ENCODE results near the gene GBX2. TPM values are rescaled to one million over a fixed set of nuclear protein-coding genes. Genes with fewer than 3 reads are reported as not detected.

GBX2 gene
- total RNA-seq, 4 donors from 2014 or later: not detected

- TF ChIP-seq CTCF (IDR thresholded peaks at IDR 0.05; ENCODE audit: low read depth): no peak
These were observed 3.6 kb upstream of the GBX2 start for GRCh38 chr2:236171680-236172254.

- no peak for TF ChIP-seq CTCF (IDR thresholded peaks at IDR 0.05; ENCODE audit: low read depth)
These were observed 3.0 kb upstream of the GBX2 start for GRCh38 chr2:236171181-236171679.

DNA sequence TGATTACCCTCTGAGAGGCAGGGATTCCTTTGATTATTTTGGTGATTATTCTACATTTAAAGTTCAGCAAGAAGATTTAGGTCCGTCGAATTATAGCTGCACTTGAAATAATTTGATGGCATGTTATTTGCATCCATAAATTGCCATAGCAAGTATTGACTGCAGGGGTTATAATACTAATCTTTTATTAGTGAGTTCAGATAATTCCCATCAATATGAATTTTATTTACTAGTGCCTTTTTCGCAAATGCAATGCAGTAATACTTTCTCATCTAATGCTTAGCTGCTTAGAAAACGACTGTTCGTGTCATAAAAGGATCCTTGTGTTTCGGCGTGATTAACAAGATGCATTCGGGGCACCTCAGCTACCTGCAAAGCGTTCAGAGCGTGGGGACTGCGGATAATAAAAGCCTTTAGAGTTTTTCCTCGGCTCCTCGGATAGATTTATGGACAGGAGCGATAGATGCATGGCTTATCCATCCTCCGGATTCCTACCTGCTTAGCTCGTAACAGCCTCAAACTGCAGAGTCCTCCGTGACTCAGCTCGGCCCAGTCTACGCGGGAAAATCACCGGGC, 2.5 kb upstream of the GBX2 start:
- no peak for TF ChIP-seq CTCF (IDR thresholded peaks at IDR 0.05; ENCODE audit: low read depth)

DNA sequence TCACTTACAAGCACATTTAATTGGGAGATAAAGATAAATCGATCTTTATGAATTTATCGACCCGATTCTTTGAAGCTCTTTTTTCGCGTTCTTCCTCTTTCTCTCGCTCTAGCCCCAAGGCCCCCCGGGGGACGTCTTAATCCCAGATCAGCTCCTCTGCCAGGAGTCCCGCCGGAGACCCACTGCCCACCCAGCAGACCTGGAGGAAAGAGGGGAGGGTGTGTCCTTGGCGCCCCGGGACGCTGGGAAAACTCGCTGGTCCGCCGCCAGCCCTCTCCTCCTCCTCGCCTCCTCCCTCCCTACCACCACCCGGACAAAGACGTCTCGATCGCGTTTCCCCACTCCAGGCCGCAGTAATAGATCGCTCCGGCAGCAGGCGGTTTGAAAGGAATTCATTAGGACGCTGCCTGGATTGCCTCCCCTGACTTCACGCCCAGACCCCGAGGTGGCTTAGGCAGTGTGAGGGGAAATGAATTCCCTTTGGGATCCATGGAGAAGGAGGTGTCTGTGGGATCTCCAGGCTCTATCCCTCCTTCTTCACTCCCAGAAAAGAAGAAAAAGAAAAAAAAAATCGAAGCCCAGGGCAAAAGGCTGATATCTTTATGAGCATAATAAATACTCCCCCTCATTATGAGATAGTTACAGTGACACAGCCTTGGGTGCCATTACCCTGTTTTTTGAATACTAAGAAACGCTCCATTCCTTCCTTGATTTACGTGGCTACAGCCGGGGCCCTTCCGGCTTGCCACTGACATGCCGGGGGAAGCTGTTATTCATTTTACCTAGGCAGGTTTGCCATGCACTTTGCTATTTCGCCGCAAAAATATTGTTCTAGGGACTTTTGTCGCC, 1.8 kb upstream of the GBX2 start:
- TF ChIP-seq CTCF (IDR thresholded peaks at IDR 0.05; ENCODE audit: low read depth): no peak

DNA sequence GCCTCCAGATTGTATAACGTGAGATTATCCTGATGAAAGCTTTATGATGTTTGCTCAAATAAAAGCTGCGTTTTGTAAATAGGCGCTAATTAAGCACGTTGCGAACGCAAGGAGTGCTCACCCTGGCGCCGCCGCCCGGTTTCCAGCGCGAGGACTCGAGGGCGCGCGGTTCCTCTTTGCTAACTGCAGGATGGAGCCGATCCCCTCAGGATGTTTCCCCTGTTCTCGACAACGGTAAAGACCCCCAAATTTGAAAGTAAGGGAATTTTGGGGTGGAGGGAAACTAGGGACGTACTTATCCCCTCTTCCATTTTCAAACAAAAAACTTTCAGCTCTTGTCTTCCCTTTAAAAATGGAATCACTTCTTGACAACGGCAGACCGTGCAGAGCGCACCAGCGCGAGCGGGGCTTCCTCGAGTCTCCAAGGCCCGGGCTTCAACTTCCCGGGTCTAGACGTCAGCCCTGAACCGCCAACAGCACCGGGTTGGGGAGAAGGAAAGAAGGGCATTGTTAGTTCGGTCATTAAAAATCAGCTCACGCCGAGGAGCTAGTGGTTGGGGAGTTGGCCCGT, 1.1 kb upstream of the GBX2 start:
- TF ChIP-seq CTCF (IDR thresholded peaks at IDR 0.05; ENCODE audit: low read depth): no peak

DNA sequence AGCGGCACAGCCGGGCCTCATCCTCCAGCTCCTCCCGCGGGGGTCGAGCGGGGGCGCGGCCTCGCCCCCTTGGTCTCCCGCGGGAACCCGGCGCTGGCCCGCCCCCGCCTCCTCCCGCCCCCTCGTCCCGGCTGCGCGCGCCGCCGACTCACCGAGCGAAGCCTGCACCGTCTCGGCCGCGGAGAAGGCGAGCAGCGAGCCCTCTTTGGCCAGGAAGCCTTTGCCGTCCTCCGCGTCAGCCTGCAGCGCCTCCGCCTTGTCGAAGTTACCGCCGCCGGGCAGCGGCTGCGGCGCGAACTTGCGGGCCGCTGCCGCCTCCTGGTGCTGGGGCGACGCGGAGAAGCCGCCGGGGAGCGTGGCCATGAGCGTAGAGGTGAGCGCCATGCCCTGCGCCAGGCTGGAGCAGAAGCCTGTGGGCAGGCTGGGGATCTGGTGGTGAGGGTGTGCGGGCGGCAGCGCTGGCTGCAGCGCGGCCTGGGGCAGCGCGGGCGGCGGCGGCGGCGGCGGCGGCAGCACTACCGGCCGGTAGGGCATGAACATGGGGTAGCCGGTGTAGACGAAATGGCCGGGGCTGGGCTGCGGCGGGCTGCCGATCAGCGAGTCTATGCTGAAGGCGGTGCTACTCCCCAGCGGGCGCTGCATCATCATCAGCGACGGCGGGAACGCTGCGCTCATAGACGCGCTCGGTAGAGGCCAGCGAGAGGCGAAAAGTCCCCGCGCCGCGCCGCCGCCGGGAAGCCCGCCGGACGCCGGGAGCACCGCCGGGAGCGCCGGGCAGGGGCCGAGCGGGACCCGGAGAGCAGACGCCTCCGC, 683 bp downstream of the GBX2 start:
- no peak for TF ChIP-seq CTCF (IDR thresholded peaks at IDR 0.05; ENCODE audit: low read depth)
